ENCODE results near the gene EFNB1.

The EFNB1 gene

GRCh38 chrX:68883800-68884199 is 55.0 kb downstream of the EFNB1 start:
- DNase-seq (ENCODE audit: low read depth in 2 of 2): no peak

DNA sequence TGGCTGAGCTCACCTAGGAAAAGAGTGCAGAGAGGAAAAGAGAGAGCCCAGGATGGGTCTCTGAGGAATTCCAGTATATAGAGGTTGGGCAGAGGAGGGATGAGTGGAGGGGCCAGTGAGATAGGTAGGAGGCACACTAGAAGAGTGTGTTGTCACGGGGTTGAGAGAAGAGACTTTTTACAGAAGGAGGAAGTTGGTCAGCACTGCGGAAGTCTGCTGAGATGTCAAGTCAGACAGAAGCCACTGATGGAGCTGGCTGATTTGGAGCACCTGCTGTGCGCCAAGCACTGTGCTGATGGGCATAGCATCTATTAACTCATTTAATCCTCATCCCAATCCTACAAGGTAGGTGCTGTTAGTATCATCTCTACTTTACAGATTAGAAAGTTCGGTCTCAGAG is 60.4 kb downstream of the EFNB1 start:
- no peak for DNase-seq (ENCODE audit: low read depth in 2 of 2)

Data from activated CD4-positive, alpha-beta T cell treated with anti-CD3 and anti-CD28 coated beads for 24 hours (primary cell).